Hematopoietic multipotent progenitor cell treated with erythropoietin and hydrocortisone succinate and interleukin-3 and kit ligand, for 17 days (in vitro differentiated cells): ENCODE data around the gene BAIAP2L1.
"Not testable (repeated sequence)": the region's sequence is repeated elsewhere in the genome, so short reads cannot be mapped to it uniquely, and the experiment has no call there.

Source experiments
- DNase-seq: peaks from one replicate; pipeline ENCODE4 v3.0.0-alpha.2; 2015; ENCODE audit warnings: low spot score

The BAIAP2L1 gene

DNA sequence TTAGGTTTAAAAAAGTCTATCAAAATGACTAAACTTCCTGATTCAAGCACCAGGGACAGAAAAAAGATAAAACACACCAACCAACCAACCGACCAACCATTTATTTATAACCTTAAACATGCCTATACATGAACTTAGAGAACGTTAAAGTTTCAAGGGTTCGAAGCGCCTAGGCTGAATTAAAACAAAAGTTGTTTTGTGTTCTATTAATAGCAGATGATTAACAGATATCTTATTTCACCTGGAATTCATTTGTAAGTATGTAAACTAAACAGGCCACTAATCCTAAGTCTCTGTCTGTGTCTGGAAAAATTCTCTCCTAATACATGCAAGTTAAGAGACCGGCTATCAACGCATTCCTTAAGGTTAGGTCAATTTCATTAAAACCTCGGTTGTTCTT, 1.4 kb downstream of the BAIAP2L1 start:
- DNase-seq = no peak

DNA sequence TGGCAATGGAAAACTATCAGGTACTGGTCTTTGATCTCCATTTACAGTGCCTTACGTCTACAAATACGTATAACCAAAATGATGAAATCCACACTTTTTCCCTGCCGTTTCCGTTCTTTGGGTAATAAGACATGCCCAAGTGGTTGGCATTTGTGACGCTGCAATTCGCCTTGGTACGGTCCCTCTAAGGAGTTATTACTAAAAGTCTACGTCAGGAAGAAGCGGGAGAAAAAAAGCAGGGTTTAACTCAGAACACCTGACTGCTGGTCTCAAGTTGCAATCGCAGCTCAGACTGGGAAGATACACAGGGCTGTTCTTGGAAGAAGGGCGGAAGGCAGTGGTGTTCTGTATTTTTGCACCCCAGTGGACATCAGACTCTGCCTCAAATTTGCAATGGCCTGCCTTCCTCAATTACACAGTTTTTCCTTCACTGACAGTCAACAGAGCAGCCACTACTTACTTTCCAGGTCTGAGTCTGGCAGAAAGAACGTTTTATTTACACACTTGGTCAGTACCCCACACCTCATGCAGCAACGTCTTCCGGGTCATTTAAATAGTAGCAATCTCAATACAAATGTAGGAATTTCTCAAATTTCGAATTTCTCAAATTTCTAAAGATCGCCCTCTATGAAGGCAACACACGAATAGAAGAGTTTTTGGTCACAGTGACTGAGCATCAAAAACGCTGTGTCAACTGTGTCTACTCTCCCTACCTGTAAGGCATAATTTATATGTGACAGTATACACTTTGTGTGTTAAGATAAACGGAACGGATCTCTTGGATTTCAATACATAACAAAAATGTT, 2.1 kb downstream of the BAIAP2L1 start:
- no peak for DNase-seq

DNA sequence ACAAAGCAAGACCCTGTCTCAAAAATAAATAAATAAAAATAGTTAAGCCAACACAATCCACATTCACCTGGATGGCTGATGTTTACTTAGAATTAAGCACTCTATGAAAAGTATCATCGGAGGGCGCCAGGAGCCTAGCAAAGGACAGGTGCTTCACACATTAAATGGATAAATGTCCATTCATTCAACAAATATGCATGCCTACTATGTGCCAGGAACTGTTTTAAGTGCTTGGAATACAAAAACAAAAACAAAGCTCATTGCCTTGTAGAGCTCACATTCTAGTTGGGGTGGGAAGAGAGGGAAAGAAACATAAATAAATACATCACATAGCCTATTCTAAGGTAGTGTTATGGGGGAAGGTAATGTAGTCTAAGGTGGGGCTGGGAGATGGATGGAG, 4.1 kb downstream of the BAIAP2L1 start:
- DNase-seq = no peak

DNA sequence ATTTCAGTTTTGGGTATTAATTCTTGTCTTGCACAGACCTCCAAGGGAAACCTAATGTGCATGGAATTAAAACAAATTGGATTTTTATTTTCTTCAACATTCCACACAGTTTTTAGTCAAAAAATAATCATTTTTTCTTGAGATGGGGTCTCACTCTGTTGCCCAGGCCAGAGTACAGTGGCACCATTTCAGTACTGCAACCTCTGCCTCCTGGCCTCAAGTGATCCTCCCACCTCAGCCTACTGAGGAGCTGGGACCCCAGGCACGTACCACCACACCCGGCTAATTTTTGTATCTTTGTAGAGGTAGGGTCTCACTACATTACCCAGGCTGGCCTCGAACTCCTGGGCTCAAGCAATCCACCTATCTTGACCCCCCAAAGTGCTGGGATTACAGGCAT, 4.9 kb downstream of the BAIAP2L1 start:
- DNase-seq = no peak

DNA sequence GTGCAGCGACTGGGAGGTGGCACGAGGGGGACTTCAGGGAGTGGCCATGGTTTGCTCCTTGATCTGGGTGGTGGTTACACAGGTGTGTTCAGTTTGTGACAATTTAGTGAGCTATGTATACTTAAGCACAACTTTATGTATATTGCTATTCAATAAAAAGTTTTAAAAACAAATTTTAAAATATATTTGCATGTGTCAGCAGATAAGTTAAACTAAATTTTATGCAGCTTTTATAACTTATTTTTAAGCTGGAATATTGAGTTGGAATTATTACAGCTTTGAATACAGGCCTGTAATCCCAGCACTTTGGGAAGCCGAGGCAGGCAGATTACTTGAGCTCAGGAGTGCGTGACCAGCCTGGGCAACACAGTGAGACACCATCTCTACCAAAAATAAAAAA, 5.4 kb downstream of the BAIAP2L1 start:
- no peak for DNase-seq

DNA sequence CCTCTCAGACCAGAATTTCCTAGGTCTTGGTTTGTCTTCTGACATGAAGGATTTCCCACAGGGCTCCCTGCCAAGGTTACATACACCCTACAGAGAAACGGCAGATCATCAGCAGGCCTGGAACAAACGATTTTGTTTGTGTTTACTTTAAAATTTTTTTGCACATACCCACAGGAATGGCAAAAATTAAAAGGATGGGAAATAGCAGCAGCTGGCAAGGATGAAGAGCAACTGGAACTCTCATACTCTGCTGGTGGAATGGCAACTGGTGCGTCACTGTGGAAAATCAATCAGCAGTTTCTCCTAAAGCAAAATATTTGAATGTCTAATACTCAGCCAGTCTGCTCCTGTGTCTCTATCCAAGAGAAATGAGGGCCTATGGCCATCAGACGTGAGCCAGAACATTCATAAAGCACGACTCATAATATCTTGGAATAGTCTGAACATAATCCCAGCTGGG, 6.5 kb downstream of the BAIAP2L1 start:
- DNase-seq = no peak

DNA sequence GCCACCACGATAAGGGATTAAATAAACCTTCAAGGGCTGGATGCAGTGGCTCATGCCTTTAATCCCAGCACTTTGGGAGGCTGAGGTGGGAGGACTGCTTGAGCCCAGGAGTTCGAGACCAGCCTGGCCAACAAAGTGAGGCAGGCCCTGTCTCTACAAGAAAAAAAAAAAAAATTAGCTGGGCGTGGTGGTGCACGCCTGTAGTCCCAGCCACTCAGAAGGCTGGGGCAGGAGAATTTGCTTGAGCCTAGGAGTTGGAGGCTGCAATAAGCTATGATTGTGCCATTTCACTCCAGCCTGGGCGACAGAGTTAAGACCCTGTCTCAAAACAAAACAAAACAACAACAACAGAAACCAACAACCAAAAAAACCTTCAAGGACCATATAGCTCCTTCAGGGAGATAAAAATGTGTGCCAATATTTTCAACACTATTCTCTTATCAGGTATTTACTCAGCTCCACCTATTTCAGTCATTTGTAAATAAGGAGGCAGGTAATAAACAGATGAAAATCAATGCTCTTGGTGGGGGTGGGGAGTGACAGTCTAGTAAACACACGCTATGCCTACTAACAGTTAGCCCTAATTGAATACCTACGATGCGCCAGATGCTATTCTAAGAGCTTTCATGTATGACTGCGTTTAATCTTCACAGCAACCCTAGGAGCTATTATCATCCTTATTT, 13.2 kb downstream of the BAIAP2L1 start:
- no peak for DNase-seq

DNA sequence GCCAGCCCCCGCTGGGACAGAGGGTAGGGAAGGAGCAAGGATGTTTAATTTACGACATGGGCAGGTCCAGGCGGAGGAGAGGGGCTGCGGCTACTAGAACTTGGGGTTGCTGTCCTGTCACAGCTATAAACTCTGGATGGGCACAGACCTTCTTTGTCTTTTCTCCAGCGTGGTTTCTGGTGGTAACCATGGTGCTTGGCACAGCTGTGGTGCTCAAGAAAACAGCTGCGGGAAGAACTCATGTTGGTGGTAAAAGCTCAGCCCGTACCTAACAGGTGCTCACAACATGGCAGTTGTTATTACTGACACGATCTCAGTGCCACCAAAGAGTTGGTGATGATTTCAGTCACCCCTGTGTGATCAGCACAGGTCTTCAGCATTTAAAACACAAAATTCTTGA, 13.8 kb downstream of the BAIAP2L1 start:
- DNase-seq = no peak

DNA sequence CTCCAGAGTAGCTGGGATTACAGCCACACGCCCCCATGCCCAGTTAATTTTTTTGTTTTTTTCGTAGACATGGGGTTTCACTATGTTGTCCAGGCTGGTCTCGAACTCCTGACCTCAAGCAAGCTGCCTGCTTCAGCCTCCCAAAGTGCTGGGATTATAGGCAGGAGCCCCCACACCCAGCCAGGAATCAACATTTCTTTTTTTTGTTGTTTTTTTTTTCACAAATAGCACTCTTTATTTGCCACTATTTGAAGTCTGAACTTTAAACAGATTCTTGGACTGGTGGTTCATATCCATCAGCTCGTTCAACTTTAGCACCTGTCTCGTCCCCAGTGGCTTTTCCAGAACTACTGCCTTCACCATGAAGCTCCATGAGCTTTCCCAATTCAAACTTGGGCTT, 15.4 kb downstream of the BAIAP2L1 start:
- DNase-seq = not testable (repeated sequence)

DNA sequence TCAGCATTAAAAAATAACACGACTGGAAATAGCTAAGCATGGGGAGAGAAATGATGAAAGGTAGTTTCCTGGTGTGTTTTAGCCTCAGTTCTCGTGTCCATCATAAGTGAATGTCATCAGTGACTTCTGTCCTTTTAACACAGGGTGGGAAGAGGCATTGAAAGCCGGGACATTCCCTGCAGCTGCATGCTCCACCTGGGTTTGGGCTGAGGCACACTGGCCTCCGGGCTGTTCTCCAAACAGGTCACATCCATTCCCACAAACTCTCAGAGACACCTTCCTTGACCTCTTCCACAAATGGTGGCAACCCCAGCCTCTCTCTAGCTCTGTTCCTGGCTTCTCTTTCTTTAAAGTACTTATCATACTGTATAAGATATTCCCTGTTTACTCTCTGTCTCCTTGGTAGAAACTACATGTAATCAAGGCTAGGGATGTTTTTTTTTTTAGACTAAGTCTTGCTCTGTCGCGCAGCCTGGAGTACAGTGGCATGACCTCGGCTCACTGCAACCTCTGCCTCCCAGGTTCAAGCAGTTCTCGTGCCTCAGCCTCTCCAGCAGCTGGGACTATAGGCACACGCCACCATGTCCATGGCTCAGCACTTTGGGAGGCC, 22.6 kb downstream of the BAIAP2L1 start:
- DNase-seq = no peak

DNA sequence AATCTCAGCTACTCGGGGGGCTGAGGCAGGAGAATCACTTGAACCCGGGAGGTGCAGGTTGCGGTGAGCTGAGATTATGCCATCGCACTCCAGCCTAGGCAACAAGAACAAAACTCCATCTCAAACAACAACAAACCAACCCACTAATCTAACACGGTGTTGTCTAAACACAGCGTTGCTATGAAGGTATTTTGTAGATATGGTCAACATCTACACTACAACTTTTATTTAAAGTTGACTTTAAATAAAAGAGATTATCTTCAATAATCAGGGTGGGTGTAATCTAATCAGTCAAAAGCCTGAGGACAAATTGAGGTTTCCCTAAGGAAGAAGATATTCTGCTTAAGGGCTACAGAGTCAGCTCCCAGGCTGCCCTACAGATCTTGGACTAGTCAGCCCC, 24.2 kb downstream of the BAIAP2L1 start:
- DNase-seq = no peak

DNA sequence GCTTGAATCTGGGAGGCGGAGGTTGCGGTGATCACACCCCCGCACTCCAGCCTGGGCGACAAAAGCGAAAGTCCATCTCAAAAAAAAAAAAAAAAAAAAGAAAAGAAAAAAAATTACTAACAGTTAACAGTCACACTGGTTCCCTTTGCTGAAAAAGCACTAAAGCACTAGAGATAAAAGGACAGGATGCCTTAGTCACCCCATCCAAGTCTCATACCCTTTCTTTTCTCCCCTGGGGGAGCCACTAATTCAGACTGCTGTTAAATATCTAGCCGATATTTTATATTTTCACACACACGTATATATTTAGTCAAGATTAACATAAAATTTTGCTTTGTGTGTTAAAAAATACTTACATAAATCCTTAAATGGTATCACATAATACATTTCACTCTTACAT, 25.2 kb downstream of the BAIAP2L1 start:
- DNase-seq = no peak

DNA sequence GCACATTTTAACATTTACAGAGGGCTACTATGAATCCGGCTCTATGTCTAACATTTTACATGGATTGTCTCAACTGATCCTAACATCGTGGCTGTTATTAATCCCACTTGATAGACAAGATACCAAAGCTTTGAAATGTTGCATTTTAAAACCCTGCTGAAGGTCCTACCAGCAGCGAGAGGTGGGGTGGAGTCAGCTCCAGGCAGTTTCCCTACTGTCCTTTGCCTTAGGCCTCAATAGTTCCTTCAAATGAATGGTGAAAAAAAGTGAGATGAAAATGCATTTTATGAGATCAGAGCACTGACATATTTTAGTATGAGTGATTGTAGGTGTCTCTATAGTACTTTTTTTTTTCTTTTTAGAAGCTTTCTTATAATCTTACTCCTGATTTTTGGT, 26.6 kb downstream of the BAIAP2L1 start:
- DNase-seq = no peak

DNA sequence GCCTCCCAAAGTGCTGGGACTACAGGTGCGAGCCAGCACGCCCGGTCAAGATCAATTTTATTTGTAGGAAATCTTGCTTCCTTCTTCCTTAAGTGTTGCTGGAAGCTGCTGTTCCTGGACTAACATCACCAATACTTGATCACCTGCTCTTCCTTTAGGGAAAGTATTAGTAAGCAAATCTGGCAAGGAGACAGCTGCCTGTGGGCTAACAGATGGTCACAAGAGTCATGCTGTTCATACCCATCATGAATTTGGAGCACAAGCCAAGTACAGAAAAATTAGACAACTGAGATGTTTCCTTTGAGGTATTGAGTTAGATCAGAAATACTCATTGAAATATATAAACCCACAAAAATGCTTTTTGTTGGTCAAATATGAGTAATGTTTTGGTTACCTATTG, 27.9 kb downstream of the BAIAP2L1 start:
- DNase-seq = no peak

DNA sequence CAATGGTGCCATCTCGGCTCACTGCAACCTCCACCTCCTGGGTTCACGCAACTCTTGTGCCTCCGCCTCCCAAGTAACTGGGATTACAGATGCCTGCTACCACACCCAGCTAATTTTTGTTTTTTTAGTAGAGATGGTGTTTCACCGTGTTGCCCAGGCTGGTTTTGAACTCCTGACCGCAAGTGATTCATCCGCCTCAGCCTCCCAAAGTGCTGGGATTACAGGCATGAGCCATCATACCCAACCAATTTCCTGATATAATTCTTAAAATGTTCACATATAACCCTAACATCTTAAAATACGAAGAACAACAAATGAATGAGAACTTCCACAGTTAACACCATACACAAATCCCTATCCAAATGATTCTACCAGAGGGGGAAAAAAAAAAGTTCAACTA, 31.2 kb downstream of the BAIAP2L1 start:
- DNase-seq = no peak

DNA sequence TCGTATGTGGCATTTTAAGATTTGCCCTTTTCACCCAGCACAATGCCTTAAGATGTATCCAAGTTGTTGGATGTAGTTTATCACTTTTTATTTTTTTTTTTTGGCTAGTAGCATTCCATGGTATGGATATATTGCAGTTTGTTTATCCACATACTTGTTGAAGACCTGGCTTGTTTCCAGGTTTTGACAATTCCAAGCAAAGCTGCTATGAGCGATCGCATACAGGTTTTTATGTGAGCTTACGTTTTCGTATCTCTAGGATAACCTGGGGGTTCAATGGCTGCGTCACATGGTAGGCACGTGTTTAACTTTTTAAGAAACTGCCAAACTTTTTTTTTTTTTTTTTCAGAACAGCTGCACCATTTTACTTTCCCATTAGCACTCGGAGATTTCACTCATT, 32.2 kb downstream of the BAIAP2L1 start:
- DNase-seq = no peak

DNA sequence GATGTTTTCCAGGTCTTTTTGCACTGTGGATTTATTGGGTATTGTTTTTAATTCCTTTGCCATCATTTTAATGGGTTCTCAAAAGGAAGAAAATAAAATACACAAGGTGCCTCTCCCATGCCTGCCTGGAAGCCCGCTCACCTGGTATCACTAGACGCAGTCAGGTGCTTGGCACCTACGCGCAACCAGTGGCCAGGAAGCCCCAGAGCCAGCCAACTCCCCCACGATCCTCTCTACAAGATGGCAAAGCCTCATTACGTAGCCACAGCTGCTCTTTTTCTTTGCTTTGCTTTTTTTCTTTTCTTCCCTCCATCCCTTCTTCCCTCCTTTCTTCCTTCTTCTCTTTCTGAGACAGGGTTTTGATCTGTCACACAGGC, 34.3 kb downstream of the BAIAP2L1 start:
- DNase-seq = no peak

DNA sequence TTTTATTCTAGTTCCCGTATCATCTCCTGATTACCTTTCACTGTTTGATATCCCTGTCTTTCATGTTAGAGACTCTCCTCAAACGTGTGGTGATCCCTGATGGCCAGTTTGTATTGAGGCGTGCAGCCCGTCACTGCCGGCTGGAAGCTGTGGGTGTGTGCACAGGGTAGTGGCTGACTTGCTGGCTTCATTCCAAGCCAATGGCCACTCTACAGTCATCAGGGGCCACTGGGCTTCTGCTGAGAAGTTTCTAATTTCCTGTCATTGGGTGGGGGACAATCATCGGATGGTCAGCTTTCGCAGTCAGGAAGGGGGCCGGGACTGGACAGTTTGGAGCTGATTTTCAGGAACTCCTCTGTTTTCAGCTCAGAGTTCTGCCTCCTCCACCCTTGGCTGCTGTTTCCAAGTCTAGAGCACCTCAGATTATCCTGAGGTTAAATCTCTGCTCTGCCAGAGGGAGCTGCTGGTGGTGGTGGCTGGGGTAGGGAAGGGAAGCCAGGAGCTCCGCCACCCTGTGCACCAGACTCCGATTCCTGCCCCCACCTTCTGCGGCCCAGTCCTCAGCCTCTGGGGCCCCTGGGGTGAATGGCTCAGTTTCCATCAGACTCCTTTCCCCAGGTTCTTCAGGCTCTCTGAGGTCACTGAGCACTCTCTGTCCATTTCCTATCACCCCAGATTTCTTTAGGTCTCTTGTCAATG, 34.9 kb downstream of the BAIAP2L1 start:
- no peak for DNase-seq

DNA sequence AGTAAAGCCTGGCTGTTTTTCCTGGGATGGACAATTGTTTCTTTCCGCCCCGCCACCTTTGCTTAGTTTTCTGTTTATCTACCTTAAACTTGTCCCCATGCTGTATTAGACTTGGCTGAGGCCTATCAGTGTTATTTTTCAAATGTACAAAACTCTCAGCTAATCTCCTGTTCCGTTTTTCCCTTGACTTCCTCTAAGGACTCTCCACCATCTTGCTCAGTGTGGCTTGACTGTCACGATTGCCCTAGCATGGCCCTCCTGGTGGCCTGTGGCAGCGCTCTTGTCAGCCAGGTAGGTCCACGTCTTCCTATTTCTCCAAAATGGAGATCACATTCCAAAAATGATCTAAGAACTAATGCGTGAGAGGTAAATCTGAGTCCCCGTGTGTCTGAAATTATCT, 36.7 kb downstream of the BAIAP2L1 start:
- no peak for DNase-seq

DNA sequence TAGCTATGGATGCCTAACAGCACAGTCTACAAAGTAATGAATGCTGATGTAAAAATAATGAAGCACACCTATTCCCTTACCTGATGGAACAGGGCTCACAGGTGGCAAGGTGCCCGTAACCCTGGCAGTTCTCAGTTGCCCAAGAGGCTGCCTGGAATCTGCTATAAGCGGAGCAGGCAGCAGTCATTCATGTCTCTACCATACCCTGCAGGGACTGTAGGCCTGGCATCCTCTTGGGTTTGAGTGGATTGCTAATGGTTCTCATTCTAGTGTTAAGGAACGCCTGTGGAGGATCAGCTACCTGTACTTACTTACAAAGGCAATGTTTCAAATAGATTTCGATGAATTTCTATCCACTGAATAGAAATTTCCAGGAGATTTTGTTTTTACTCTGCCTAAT, 38.4 kb downstream of the BAIAP2L1 start:
- no peak for DNase-seq

DNA sequence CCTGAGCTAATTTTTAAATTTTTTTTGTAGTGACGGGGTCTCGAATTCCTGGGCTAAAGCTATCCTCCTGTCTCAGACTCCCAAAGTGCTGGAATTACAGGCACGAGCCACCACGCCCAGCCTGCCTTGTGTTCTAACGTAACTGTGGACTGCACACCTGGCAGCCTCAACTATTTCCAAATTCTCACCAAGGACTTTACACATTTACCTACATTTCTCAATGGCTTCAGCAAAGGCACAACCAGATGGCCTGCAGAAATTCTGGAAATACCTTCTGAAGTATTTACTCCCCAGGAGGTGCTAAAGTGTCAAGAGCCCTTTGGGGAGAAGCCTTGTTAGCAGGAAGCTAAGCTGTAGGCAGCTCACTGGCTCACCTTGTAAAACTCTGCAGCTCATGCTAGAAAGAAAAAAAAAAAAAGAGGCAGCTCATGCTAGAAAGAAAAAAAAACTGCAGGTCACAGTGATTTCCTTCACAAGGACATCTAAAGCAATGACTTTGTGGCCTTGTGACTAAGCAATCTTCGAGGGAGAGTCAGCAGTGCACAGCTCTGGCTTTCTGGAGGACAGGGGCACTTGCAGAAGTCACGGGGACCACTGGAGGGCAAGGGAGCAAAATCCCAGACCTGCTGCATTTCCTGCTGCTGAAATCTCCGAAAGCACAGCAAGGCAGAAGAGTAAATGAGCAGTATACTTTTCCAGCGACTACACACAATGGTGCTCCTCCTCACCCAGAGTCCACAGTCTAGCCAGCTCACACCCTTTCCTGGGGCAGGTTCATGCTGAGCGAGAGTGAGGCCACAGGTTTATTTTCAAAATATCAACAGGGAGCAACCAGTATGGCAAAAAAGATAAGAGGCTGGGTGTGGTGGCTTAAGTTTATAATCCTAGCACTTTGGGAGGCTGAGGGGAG, 40.4 kb downstream of the BAIAP2L1 start:
- DNase-seq = no peak

DNA sequence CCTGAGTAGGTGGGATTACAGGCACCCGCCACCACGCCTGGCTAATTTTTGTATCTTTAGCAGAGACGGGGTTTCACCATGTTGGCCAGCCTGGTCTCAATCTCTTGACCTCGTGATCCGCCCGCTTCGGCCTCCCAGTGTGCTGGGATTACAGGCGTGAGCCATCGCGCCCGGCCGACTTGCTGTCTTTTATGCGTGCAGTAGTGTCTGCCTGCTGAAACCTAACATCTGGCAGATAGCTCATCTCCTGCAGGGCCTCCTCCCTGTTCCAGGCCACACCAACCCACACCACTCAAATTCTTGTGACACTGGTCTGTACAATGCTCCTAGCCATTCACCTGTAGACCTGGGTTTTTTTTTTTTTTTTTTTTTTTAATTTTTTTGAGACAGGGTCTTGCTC, 41.5 kb downstream of the BAIAP2L1 start:
- no peak for DNase-seq
